HepG2 (cell line): ENCODE measurements around the gene CABP4. TPM values are rescaled to one million over a fixed set of nuclear protein-coding genes. Genes with fewer than 3 reads are reported as not detected.

Source experiments
- ARNT2 ChIP-seq: sonication (generic); formaldehyde crosslinking; IDR thresholded peaks from 2 replicates; pipeline ENCODE4 v1.8.0; 2022; ENCODE audit warnings: mild to moderate bottlenecking, low read depth, missing genetic modification reagents, moderate library complexity
- DPF2 ChIP-seq: sonication (generic); formaldehyde crosslinking; IDR thresholded peaks from 2 replicates; pipeline ENCODE4 v1.4.0; 2020; ENCODE audit warnings: mild to moderate bottlenecking, low read depth, missing genetic modification reagents, borderline replicate concordance
- FOSL1 ChIP-seq: sonication (generic); formaldehyde crosslinking; IDR thresholded peaks from 2 replicates; pipeline ENCODE4 v1.9.0; 2021; ENCODE audit warnings: missing genetic modification reagents, borderline replicate concordance
- MAZ ChIP-seq, 2 experiments: sonication (generic) in 1 of 2; formaldehyde crosslinking in 1 of 2; IDR thresholded peaks; 2 replicates each; pipeline versions ENCODE4 v1.5.0 to v1.6.1; 2012 to 2020; ENCODE audit warnings: low read depth in 2 of 2, mild to moderate bottlenecking in 2 of 2, borderline replicate concordance in 1 of 2, improper control_type of control experiment in 1 of 2, low read length in 1 of 2, missing genetic modification reagents in 1 of 2, moderate library complexity in 1 of 2
- TBL1XR1 ChIP-seq: fragments of 150-350 bp; IDR thresholded peaks from 2 replicates; pipeline ENCODE4 v1.6.1; 2014; ENCODE audit warnings: borderline replicate concordance, low read length; ENCODE audit not compliant: partially characterized antibody
- ZNF234 ChIP-seq: sonication (generic); formaldehyde crosslinking; conservative IDR thresholded peaks from 2 replicates; pipeline ENCODE4 v1.5.1; 2020; ENCODE audit warnings: mild to moderate bottlenecking, missing genetic modification reagents
- ZNF317 ChIP-seq: sonication (generic); formaldehyde crosslinking; IDR thresholded peaks from 2 replicates; pipeline ENCODE4 v1.5.0; 2020; ENCODE audit warnings: mild to moderate bottlenecking, missing genetic modification reagents
- ZNF788 ChIP-seq: sonication (generic); formaldehyde crosslinking; IDR thresholded peaks from 2 replicates; pipeline ENCODE4 v1.5.0; 2020; ENCODE audit warnings: mild to moderate bottlenecking, missing genetic modification reagents, borderline replicate concordance
- polyA plus RNA-seq, 8 experiments: library from polyadenylated mRNA; depleted of rRNA in 3 of 8; stranded (reverse) in 7 of 8; unstranded in 1 of 8; fragments of >200 nt; fragmentation: Illumina TruSeq in 4 of 8; extraction: Trizol in 4 of 8; gene quantifications; 2 replicates each; pipeline versions ENCODE4 v1.2.1 to v1.2.3, GENCODE V29; 2011 to 2016; ENCODE audit warnings: low read depth in 4 of 8, missing spikeins in 1 of 8, mixed read lengths in 1 of 8; ENCODE audit not compliant: insufficient read depth in 1 of 8
- total RNA-seq, 5 experiments: library from RNA; depleted of rRNA; stranded (reverse); fragments of >200 nt; fragmentation: Illumina TruSeq; extraction: Trizol; gene quantifications; 2 replicates each; pipeline ENCODE4 v1.2.3, GENCODE V29; 2016; ENCODE audit warnings: low read depth in 1 of 5
- TF ChIP-seq, protein P1 (sequence below): sonication (generic); formaldehyde crosslinking; IDR thresholded peaks from 2 replicates; pipeline ENCODE4 v1.4.0; 2020; ENCODE audit warnings: missing genetic modification reagents
- TF ChIP-seq, protein P2 (sequence below): sonication (generic); formaldehyde crosslinking; IDR thresholded peaks from 2 replicates; pipeline ENCODE4 v1.9.0; 2021; ENCODE audit warnings: missing genetic modification reagents, mild to moderate bottlenecking, borderline replicate concordance
- TF ChIP-seq, protein P3 (sequence below): sonication (generic); formaldehyde crosslinking; IDR thresholded peaks from 2 replicates; pipeline ENCODE4 v1.4.0; 2020; ENCODE audit warnings: missing genetic modification reagents, borderline replicate concordance

CABP4 gene
- total and polyA plus RNA-seq, 2 of the 13 experiments (the other 11 are each of a cell fraction or from before 2014, with no cell fraction given) = not detected

DNA sequence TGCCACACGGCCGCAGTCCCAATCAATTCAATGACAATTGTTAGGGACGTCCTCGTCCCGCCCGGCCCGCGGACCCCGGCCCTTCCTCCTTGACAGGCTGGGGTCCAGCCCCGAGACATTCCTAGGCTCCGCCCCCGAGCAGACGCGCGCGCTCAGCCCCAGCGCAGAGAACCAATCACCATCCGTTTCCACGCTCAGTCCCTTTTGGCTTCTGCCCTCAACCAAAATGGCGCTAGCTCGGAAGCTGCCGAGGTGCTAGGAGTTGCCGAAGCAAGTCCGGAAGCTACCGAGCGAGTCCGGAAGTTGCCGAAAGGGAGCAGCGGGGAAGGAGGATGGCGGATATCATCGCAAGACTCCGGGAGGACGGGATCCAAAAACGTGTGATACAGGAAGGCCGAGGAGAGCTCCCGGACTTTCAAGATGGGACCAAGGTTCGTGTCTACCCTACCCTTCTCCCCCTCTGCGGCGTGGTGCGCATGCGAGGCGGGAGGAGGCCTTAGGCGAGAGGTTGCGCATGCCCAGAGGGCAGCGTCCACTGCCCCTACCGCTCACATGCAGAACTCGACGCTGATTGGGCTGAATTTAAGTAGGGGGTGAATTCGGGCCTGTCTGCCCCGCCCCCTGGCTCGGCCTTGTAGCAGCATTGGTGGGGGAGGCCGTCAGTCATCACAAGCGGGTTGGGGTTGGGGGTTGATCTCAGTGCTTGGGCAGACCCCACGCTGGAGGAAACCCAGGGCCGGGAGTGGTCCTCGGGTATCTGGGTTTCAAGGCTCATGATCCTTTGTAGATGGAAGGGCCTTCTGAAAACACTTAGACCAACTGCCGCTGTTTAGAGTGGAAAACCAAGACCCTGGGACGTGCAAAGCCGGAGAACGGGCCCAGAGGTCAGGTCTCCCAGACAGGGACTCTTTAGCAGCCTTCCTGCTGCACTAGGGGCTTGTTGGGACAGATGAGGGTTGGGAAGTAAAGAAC is 28.0 kb downstream of the CABP4 start, which contains the start of gene AIP (continued):
- TF ChIP-seq, protein P1, sequence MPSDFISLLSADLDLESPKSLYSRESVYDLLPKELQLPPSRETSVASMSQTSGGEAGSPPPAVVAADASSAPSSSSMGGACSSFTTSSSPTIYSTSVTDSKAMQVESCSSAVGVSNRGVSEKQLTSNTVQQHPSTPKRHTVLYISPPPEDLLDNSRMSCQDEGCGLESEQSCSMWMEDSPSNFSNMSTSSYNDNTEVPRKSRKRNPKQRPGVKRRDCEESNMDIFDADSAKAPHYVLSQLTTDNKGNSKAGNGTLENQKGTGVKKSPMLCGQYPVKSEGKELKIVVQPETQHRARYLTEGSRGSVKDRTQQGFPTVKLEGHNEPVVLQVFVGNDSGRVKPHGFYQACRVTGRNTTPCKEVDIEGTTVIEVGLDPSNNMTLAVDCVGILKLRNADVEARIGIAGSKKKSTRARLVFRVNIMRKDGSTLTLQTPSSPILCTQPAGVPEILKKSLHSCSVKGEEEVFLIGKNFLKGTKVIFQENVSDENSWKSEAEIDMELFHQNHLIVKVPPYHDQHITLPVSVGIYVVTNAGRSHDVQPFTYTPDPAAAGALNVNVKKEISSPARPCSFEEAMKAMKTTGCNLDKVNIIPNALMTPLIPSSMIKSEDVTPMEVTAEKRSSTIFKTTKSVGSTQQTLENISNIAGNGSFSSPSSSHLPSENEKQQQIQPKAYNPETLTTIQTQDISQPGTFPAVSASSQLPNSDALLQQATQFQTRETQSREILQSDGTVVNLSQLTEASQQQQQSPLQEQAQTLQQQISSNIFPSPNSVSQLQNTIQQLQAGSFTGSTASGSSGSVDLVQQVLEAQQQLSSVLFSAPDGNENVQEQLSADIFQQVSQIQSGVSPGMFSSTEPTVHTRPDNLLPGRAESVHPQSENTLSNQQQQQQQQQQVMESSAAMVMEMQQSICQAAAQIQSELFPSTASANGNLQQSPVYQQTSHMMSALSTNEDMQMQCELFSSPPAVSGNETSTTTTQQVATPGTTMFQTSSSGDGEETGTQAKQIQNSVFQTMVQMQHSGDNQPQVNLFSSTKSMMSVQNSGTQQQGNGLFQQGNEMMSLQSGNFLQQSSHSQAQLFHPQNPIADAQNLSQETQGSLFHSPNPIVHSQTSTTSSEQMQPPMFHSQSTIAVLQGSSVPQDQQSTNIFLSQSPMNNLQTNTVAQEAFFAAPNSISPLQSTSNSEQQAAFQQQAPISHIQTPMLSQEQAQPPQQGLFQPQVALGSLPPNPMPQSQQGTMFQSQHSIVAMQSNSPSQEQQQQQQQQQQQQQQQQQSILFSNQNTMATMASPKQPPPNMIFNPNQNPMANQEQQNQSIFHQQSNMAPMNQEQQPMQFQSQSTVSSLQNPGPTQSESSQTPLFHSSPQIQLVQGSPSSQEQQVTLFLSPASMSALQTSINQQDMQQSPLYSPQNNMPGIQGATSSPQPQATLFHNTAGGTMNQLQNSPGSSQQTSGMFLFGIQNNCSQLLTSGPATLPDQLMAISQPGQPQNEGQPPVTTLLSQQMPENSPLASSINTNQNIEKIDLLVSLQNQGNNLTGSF (CRISPR knock-in tag) = peak; percentile 95; the same call in 1 of the 2 replicates
- TF ChIP-seq TBL1XR1 (no peak), ZNF317 (CRISPR knock-in tag) (peak; percentile 89), ZNF788 (peak; percentile 87), DPF2 (CRISPR knock-in tag) (no peak; the same call in 1 of the 2 replicates), ARNT2 (CRISPR knock-in tag) (peak; percentile 94), ZNF234 (CRISPR knock-in tag) (peak; percentile 72), MAZ (IDR thresholded peaks at IDR 0.05; ENCODE audit: borderline replicate concordance, low read depth, low read length) (no peak), MAZ (CRISPR knock-in tag; IDR thresholded peaks at IDR 0.05; ENCODE audit: low read depth) (peak; percentile 96), FOSL1 (CRISPR knock-in tag) (no peak)
- TF ChIP-seq, protein P2, sequence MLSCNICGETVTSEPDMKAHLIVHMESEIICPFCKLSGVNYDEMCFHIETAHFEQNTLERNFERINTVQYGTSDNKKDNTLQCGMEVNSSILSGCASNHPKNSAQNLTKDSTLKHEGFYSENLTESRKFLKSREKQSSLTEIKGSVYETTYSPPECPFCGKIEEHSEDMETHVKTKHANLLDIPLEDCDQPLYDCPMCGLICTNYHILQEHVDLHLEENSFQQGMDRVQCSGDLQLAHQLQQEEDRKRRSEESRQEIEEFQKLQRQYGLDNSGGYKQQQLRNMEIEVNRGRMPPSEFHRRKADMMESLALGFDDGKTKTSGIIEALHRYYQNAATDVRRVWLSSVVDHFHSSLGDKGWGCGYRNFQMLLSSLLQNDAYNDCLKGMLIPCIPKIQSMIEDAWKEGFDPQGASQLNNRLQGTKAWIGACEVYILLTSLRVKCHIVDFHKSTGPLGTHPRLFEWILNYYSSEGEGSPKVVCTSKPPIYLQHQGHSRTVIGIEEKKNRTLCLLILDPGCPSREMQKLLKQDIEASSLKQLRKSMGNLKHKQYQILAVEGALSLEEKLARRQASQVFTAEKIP (CRISPR knock-in tag) = no peak
- TF ChIP-seq, protein P3, sequence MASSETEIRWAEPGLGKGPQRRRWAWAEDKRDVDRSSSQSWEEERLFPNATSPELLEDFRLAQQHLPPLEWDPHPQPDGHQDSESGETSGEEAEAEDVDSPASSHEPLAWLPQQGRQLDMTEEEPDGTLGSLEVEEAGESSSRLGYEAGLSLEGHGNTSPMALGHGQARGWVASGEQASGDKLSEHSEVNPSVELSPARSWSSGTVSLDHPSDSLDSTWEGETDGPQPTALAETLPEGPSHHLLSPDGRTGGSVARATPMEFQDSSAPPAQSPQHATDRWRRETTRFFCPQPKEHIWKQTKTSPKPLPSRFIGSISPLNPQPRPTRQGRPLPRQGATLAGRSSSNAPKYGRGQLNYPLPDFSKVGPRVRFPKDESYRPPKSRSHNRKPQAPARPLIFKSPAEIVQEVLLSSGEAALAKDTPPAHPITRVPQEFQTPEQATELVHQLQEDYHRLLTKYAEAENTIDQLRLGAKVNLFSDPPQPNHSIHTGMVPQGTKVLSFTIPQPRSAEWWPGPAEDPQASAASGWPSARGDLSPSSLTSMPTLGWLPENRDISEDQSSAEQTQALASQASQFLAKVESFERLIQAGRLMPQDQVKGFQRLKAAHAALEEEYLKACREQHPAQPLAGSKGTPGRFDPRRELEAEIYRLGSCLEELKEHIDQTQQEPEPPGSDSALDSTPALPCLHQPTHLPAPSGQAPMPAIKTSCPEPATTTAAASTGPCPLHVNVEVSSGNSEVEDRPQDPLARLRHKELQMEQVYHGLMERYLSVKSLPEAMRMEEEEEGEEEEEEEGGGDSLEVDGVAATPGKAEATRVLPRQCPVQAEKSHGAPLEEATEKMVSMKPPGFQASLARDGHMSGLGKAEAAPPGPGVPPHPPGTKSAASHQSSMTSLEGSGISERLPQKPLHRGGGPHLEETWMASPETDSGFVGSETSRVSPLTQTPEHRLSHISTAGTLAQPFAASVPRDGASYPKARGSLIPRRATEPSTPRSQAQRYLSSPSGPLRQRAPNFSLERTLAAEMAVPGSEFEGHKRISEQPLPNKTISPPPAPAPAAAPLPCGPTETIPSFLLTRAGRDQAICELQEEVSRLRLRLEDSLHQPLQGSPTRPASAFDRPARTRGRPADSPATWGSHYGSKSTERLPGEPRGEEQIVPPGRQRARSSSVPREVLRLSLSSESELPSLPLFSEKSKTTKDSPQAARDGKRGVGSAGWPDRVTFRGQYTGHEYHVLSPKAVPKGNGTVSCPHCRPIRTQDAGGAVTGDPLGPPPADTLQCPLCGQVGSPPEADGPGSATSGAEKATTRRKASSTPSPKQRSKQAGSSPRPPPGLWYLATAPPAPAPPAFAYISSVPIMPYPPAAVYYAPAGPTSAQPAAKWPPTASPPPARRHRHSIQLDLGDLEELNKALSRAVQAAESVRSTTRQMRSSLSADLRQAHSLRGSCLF (CRISPR knock-in tag) = peak; percentile 90; the same call in 1 of the 2 replicates
